Neural crest cell (in vitro differentiated cells): ENCODE data around the gene TMEM108. TPM values are rescaled to one million over a fixed set of nuclear protein-coding genes. Genes with fewer than 3 reads are reported as not detected.

Source experiments
- DNase-seq: peaks from one replicate; pipeline ENCODE4 v3.0.0; 2021; ENCODE audit warnings: low read depth, mixed read lengths, low spot score
- H3K27ac Mint-ChIP-seq: one replicate; pipeline ENCODE4 v1.8.0; 2021; ENCODE audit warnings: mild to moderate bottlenecking, mixed read lengths; ENCODE audit not compliant: unreplicated experiment
- H3K27me3 Mint-ChIP-seq: 2 replicates; pipeline ENCODE4 v1.8.0; 2021; ENCODE audit warnings: low read depth, mild to moderate bottlenecking, mixed read lengths
- H3K36me3 Mint-ChIP-seq: 2 replicates; pipeline ENCODE4 v1.8.0; 2021; ENCODE audit warnings: low read depth, mild to moderate bottlenecking, mixed read lengths
- H3K4me1 Mint-ChIP-seq: 2 replicates; pipeline ENCODE4 v1.8.0; 2021; ENCODE audit warnings: mixed read lengths
- H3K4me3 Mint-ChIP-seq: one replicate; pipeline ENCODE4 v1.8.0; 2021; ENCODE audit warnings: mild to moderate bottlenecking, mixed read lengths
- H3K9me3 Mint-ChIP-seq: 2 replicates; pipeline ENCODE4 v1.8.0; 2021; ENCODE audit warnings: mixed read lengths
- CTCF ChIP-seq: fragments of 200-600 bp; sonication (generic); conservative IDR thresholded peaks from 2 replicates; pipeline ENCODE4 v1.5.0; 2021; ENCODE audit warnings: antibody characterized with exemption, mild to moderate bottlenecking
- total RNA-seq: library from RNA; stranded (reverse); gene quantifications from 2 replicates; pipeline ENCODE4 v1.2.1, GENCODE V29; 2021

TMEM108 gene
- total RNA-seq, 1 donor from 2014 or later, result 5.8 TPM

- Mint-ChIP-seq H3K9me3 (peaks cover 3% of the 10 kb centered on the region), H3K27me3 (no peaks in the 10 kb centered on the region), H3K4me1 (peaks cover 6% of the 10 kb centered on the region), H3K4me3 (no peak overlapping the region), H3K27ac (no peak overlapping the region), H3K36me3 (no peaks in the 10 kb centered on the region)
- DNase-seq, result no peak
- no peak for TF ChIP-seq CTCF
Observed at GRCh38 chr3:133106169-133106568, 68.0 kb downstream of the TMEM108 start.

- no peaks in the 10 kb centered on the region for H3K36me3 Mint-ChIP-seq
- no peaks in the 10 kb centered on the region for H3K27me3 Mint-ChIP-seq
- DNase-seq, result no peak
- no peaks in the 10 kb centered on the region for H3K9me3 Mint-ChIP-seq
- no peak overlapping the region for H3K27ac Mint-ChIP-seq
- H3K4me3 Mint-ChIP-seq, result no peak overlapping the region
- peaks cover 10% of the 10 kb centered on the region for H3K4me1 Mint-ChIP-seq
- TF ChIP-seq CTCF, result no peak
Observed at GRCh38 chr3:133112666-133113065, 74.5 kb downstream of the TMEM108 start.

GRCh38 chr3:133113526-133113925 is 75.3 kb downstream of the TMEM108 start:
- Mint-ChIP-seq H3K27me3 (no peaks in the 10 kb centered on the region), H3K4me3 (no peak overlapping the region), H3K4me1 (peaks cover 12% of the 10 kb centered on the region), H3K9me3 (no peaks in the 10 kb centered on the region), H3K27ac (no peak overlapping the region), H3K36me3 (no peaks in the 10 kb centered on the region)
- no peak for TF ChIP-seq CTCF
- DNase-seq, result no peak

- no peak for TF ChIP-seq CTCF
- Mint-ChIP-seq H3K4me1 (peaks cover 17% of the 10 kb centered on the region), H3K4me3 (no peak overlapping the region), H3K9me3 (no peaks in the 10 kb centered on the region), H3K36me3 (no peaks in the 10 kb centered on the region), H3K27ac (no peak overlapping the region), H3K27me3 (no peaks in the 10 kb centered on the region)
- DNase-seq, result no peak
Observed at GRCh38 chr3:133113927-133114597, 75.9 kb downstream of the TMEM108 start.

GRCh38 chr3:133115176-133115575 is 77.0 kb downstream of the TMEM108 start:
- H3K36me3 Mint-ChIP-seq, result no peaks in the 10 kb centered on the region
- TF ChIP-seq CTCF, result no peak
- H3K9me3 Mint-ChIP-seq, result no peaks in the 10 kb centered on the region
- DNase-seq, result no peak
- no peak overlapping the region for H3K27ac Mint-ChIP-seq
- no peaks in the 10 kb centered on the region for H3K27me3 Mint-ChIP-seq
- no peak overlapping the region for H3K4me3 Mint-ChIP-seq
- peaks cover 24% of the 10 kb centered on the region for H3K4me1 Mint-ChIP-seq
